ENCODE data around the gene CYP4F8. TPM values are rescaled to one million over a fixed set of nuclear protein-coding genes. Genes with fewer than 3 reads are reported as not detected.

CYP4F8 gene
- total and polyA plus RNA-seq, 2 of the 8 experiments (the other 6 are each of a cell fraction or from before 2014, with no cell fraction given), result not detected

- POLR2A ChIA-PET (ENCODE audit: partially characterized antibody), result no interaction called here
- no peak for TF ChIP-seq PHF8 (conservative IDR thresholded peaks at IDR 0.05; ENCODE audit: low read depth, low read length)
- TF ChIP-seq SP4 (IDR thresholded peaks at IDR 0.05; ENCODE audit: low read length), result no peak
- no peak for TF ChIP-seq BACH1 (IDR thresholded peaks at IDR 0.05; ENCODE audit: low read length)
- TF ChIP-seq, protein P1, sequence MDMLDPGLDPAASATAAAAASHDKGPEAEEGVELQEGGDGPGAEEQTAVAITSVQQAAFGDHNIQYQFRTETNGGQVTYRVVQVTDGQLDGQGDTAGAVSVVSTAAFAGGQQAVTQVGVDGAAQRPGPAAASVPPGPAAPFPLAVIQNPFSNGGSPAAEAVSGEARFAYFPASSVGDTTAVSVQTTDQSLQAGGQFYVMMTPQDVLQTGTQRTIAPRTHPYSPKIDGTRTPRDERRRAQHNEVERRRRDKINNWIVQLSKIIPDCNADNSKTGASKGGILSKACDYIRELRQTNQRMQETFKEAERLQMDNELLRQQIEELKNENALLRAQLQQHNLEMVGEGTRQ (IDR thresholded peaks at IDR 0.05; ENCODE audit: low read length), result no peak
- TF ChIP-seq RNF2 (IDR thresholded peaks at IDR 0.05; ENCODE audit: borderline replicate concordance, low read depth, low read length, missing control alignments, poor library complexity, severe bottlenecking), result no peak
- TF ChIP-seq SP1 (IDR thresholded peaks at IDR 0.05; ENCODE audit: low read depth, low read length), result no peak
- no peak for TF ChIP-seq JUND (IDR thresholded peaks at IDR 0.05; ENCODE audit: low read length)
- no peak for TF ChIP-seq SRF (IDR thresholded peaks at IDR 0.05; ENCODE audit: low read depth, low read length)
Measured at GRCh38 chr19:15652559-15653278, 37.7 kb downstream of the CYP4F8 start.

More at GRCh38 chr19:15652559-15653278, 37.7 kb downstream of the CYP4F8 start:
- Histone ChIP-seq H3K4ac (replicated peaks; ENCODE audit: insufficient read length, low read depth, low read length) (no peak overlapping the region), H3K27me3 (replicated peaks in 1 of 4; ENCODE audit: control insufficient read depth in 3 of 4, extremely low read depth in 1 of 4, insufficient read depth in 3 of 4, low read length in 3 of 4) (no peaks in the 10 kb centered on the region), H3K4me3 (ENCODE audit: extremely low read depth in 1 of 4, insufficient read depth in 2 of 4, low read depth in 3 of 4, low read length in 4 of 4) (no peak overlapping the region), H3K9me3 (ENCODE audit: insufficient read depth in 2 of 2, low read depth in 1 of 2, low read length in 1 of 2) (peaks cover 41 to 63% of the 10 kb centered on the region in 2 experiments), H2BK5ac (ENCODE audit: low read depth, low read length) (no peak overlapping the region), H3K79me2 (ENCODE audit: control insufficient read depth in 1 of 2, insufficient read depth in 2 of 2, low read length in 2 of 2) (no peaks in the 10 kb centered on the region), H2BK12ac (ENCODE audit: low read depth, low read length) (no peak overlapping the region), H3K27ac (ENCODE audit: low read depth, low read length) (no peak overlapping the region), H3K56ac (replicated peaks; ENCODE audit: insufficient read length, low read depth, low read length) (no peak overlapping the region), H3K9ac (replicated peaks in 1 of 4; ENCODE audit: extremely low read depth in 1 of 4, low read depth in 3 of 4, low read length in 3 of 4) (no peak overlapping the region), H4K8ac (ENCODE audit: extremely low read depth, insufficient read depth, low read length) (no peak overlapping the region), H4K91ac (replicated peaks; ENCODE audit: insufficient read length, low read length) (no peak overlapping the region), H2BK15ac (ENCODE audit: low read length) (no peak overlapping the region), H2BK120ac (replicated peaks; ENCODE audit: low read depth, low read length) (no peak overlapping the region), H2AK5ac (ENCODE audit: low read depth, low read length) (no peak overlapping the region), H2BK20ac (ENCODE audit: low read length) (no peak overlapping the region), H3K79me1 (ENCODE audit: low read depth, low read length) (no peaks in the 10 kb centered on the region), H3K4me1 (replicated peaks in 1 of 4; ENCODE audit: control insufficient read depth in 3 of 4, insufficient read depth in 4 of 4, low read length in 3 of 4) (no peaks in the 10 kb centered on the region), H4K20me1 (replicated peaks in 1 of 2; ENCODE audit: control insufficient read depth in 1 of 2, insufficient read depth in 2 of 2, low read length in 2 of 2) (no peaks in the 10 kb centered on the region), H3K18ac (ENCODE audit: extremely low read depth, low read length) (no peak overlapping the region), H3K4me2 (ENCODE audit: insufficient read depth in 1 of 2, low read depth in 2 of 2, low read length in 2 of 2) (no peak overlapping the region), H2AFZ (ENCODE audit: low read length) (no peak overlapping the region), H4K5ac (ENCODE audit: insufficient read length, low read depth, low read length) (no peak overlapping the region), H3K23ac (ENCODE audit: insufficient read length) (no peak overlapping the region), H3K23me2 (ENCODE audit: low read depth, low read length) (no peaks in the 10 kb centered on the region), H3K14ac (ENCODE audit: insufficient read length) (no peak overlapping the region), H3K36me3 (ENCODE audit: control insufficient read depth in 2 of 4, insufficient read depth in 4 of 4, low read length in 3 of 4) (no peaks in the 10 kb centered on the region)
- no peak for DNase-seq (ENCODE audit: low read depth in 1 of 2, low spot score in 2 of 2)
- WGBS, 2 experiments (ENCODE audit: extremely low coverage in 1 of 2, insufficient coverage in 1 of 2, insufficient read length in 1 of 2, insufficient replicate concordance in 2 of 2, low coverage in 1 of 2, low lambda C conversion rate in 2 of 2, missing lambda C conversion rate in 1 of 2), result 59% methylated on average over 8 of the region's 8 CpGs; no CpG with 5 or more reads in 1 of the 2 experiments
- CTCF ChIA-PET (ENCODE audit: partially characterized antibody), result no interaction called here
- no peak for FAIRE-seq
